ENCODE results near the gene NKX1-2. TPM values are rescaled to one million over a fixed set of nuclear protein-coding genes. Genes with fewer than 3 reads are reported as not detected.

Gene NKX1-2
- total and polyA plus RNA-seq, 2 of the 8 experiments (the other 6 are each of a cell fraction or from before 2014, with no cell fraction given), result 12.7 to 34.9 TPM

GRCh38 chr10:124433461-124433860 lies 16.4 kb downstream of the NKX1-2 start:
- no peak for DNase-seq (ENCODE audit: low read depth in 1 of 2, low spot score in 2 of 2)
- TF ChIP-seq, protein P1, sequence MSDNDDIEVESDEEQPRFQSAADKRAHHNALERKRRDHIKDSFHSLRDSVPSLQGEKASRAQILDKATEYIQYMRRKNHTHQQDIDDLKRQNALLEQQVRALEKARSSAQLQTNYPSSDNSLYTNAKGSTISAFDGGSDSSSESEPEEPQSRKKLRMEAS (IDR thresholded peaks at IDR 0.05), result no peak
- TF ChIP-seq GABPA (IDR thresholded peaks at IDR 0.05; ENCODE audit: borderline replicate concordance, insufficient read depth, low read length) (no peak), HDAC6 (IDR thresholded peaks at IDR 0.05; ENCODE audit: low read depth, low read length) (no peak), CHD2 (IDR thresholded peaks at IDR 0.05; ENCODE audit: low read length) (no peak), EP300 (IDR thresholded peaks at IDR 0.05; ENCODE audit: borderline replicate concordance in 1 of 2, low read depth in 2 of 2, low read length in 2 of 2) (no peak), KDM4A (IDR thresholded peaks at IDR 0.05; ENCODE audit: low read depth, low read length, severe bottlenecking) (no peak), RNF2 (IDR thresholded peaks at IDR 0.05; ENCODE audit: borderline replicate concordance, low read depth, low read length, missing control alignments, poor library complexity, severe bottlenecking) (no peak), TEAD4 (IDR thresholded peaks at IDR 0.05; ENCODE audit: low read depth, low read length) (no peak), KDM1A (IDR thresholded peaks at IDR 0.05; ENCODE audit: borderline replicate concordance, low read length) (no peak), CREB1 (IDR thresholded peaks at IDR 0.05) (no peak), TBP (IDR thresholded peaks at IDR 0.05; ENCODE audit: low read depth, low read length) (no peak)
- H3K4me2 ChIP-seq (ENCODE audit: insufficient read depth in 1 of 2, low read depth in 2 of 2, low read length in 2 of 2), result no peak overlapping the region
- H3K14ac ChIP-seq (ENCODE audit: insufficient read length), result no peak overlapping the region
- H2AK5ac ChIP-seq (ENCODE audit: low read depth, low read length), result no peak overlapping the region
- ChIA-PET POLR2A (ENCODE audit: partially characterized antibody) (interaction anchor here (0.6 to 3.6 kb wide), 2 partner anchors 11 to 15 kb away, joined by 3 to 17 read pairs; partner anchors contain the start of gene OAT), CTCF (ENCODE audit: partially characterized antibody) (interaction anchor here (0.6 kb wide), 1 partner anchor 413 kb away, joined by 3 read pairs; no protein-coding TSS in a partner anchor)
- H2BK5ac ChIP-seq (ENCODE audit: low read depth, low read length), result no peak overlapping the region
- H2BK15ac ChIP-seq (ENCODE audit: low read length), result no peak overlapping the region
- H3K9me3 ChIP-seq (ENCODE audit: insufficient read depth in 2 of 2, low read depth in 1 of 2, low read length in 1 of 2), result no peaks in the 10 kb centered on the region
- no peak overlapping the region for H4K8ac ChIP-seq (ENCODE audit: extremely low read depth, insufficient read depth, low read length)
- no peaks in the 10 kb centered on the region for H3K79me2 ChIP-seq (ENCODE audit: control insufficient read depth in 1 of 2, insufficient read depth in 2 of 2, low read length in 2 of 2)
- no peak overlapping the region for H2BK12ac ChIP-seq (ENCODE audit: low read depth, low read length)
- no peak overlapping the region for H3K4ac ChIP-seq (replicated peaks; ENCODE audit: insufficient read length, low read depth, low read length)
- H3K9ac ChIP-seq (replicated peaks in 1 of 4; ENCODE audit: extremely low read depth in 1 of 4, low read depth in 3 of 4, low read length in 3 of 4), result no peak overlapping the region
- no peaks in the 10 kb centered on the region for H3K36me3 ChIP-seq (ENCODE audit: control insufficient read depth in 2 of 4, insufficient read depth in 4 of 4, low read length in 3 of 4)
- no peaks in the 10 kb centered on the region for H3K79me1 ChIP-seq (ENCODE audit: low read depth, low read length)
- no peaks in the 10 kb centered on the region for H3K27me3 ChIP-seq (replicated peaks in 1 of 4; ENCODE audit: control insufficient read depth in 3 of 4, extremely low read depth in 1 of 4, insufficient read depth in 3 of 4, low read length in 3 of 4)
- H3K23ac ChIP-seq (ENCODE audit: insufficient read length), result no peak overlapping the region
- H4K20me1 ChIP-seq (replicated peaks in 1 of 2; ENCODE audit: control insufficient read depth in 1 of 2, insufficient read depth in 2 of 2, low read length in 2 of 2), result no peaks in the 10 kb centered on the region
- no peak overlapping the region for H4K91ac ChIP-seq (replicated peaks; ENCODE audit: insufficient read length, low read length)
- H3K18ac ChIP-seq (ENCODE audit: extremely low read depth, low read length), result no peak overlapping the region
- H3K4me1 ChIP-seq (replicated peaks in 1 of 4; ENCODE audit: control insufficient read depth in 3 of 4, insufficient read depth in 4 of 4, low read length in 3 of 4), result no peaks in the 10 kb centered on the region; a peak in 1 of 7 replicates
- H2BK120ac ChIP-seq (replicated peaks; ENCODE audit: low read depth, low read length), result no peak overlapping the region
- no peak overlapping the region for H4K5ac ChIP-seq (ENCODE audit: insufficient read length, low read depth, low read length)
- FAIRE-seq, result no peak
- no peak overlapping the region for H3K27ac ChIP-seq (ENCODE audit: low read depth, low read length)
- no peak overlapping the region for H2BK20ac ChIP-seq (ENCODE audit: low read length)
- H3K23me2 ChIP-seq (ENCODE audit: low read depth, low read length), result no peaks in the 10 kb centered on the region
- no peak overlapping the region for H2AFZ ChIP-seq (ENCODE audit: low read length)
- H3K4me3 ChIP-seq (ENCODE audit: extremely low read depth in 1 of 4, insufficient read depth in 2 of 4, low read depth in 3 of 4, low read length in 4 of 4), result no peak overlapping the region
- 92% methylated on average over 2 of the region's 3 CpGs; no CpG with 5 or more reads in 1 of the 2 experiments for whole genome bisulfite sequencing, 2 experiments (ENCODE audit: extremely low coverage in 1 of 2, insufficient coverage in 1 of 2, insufficient read length in 1 of 2, insufficient replicate concordance in 2 of 2, low coverage in 1 of 2, low lambda C conversion rate in 2 of 2, missing lambda C conversion rate in 1 of 2)
- H3K56ac ChIP-seq (replicated peaks; ENCODE audit: insufficient read length, low read depth, low read length), result no peak overlapping the region

Measured in H1 (cell line).